ENCODE measurements around the gene PARD3B. TPM values are rescaled to one million over a fixed set of nuclear protein-coding genes. Genes with fewer than 3 reads are reported as not detected.

PARD3B gene
- total RNA-seq, 1 donor from 2014 or later = 1.6 TPM

- DNase-seq (ENCODE audit: low read depth) (no peak), FAIRE-seq (no peak)
- H3K36me3 ChIP-seq (ENCODE audit: control insufficient read depth, insufficient read depth, low read length) = no peaks in the 10 kb centered on the region
- H3K27me3 ChIP-seq (ENCODE audit: control insufficient read depth, insufficient read depth, low read length) = peaks cover 1% of the 10 kb centered on the region
- no peak for TF ChIP-seq CTCF (IDR thresholded peaks at IDR 0.05; ENCODE audit: insufficient read depth, low read length, severe bottlenecking)
- no peak overlapping the region for H3K4me3 ChIP-seq (ENCODE audit: low read depth, low read length)
These were observed 735.4 kb downstream of the PARD3B start for GRCh38 chr2:205280596-205281236.

- no peak for TF ChIP-seq CTCF (IDR thresholded peaks at IDR 0.05; ENCODE audit: insufficient read depth, low read length, severe bottlenecking)
- H3K27me3 ChIP-seq (ENCODE audit: control insufficient read depth, insufficient read depth, low read length) = peaks cover 1% of the 10 kb centered on the region
- DNase-seq (ENCODE audit: low read depth) = no peak
- no peaks in the 10 kb centered on the region for H3K36me3 ChIP-seq (ENCODE audit: control insufficient read depth, insufficient read depth, low read length)
- no peak overlapping the region for H3K4me3 ChIP-seq (ENCODE audit: low read depth, low read length)
- FAIRE-seq = no peak
These were observed 738.5 kb downstream of the PARD3B start for GRCh38 chr2:205283736-205284270.

GRCh38 chr2:205284334-205284733 lies 739.1 kb downstream of the PARD3B start:
- FAIRE-seq (no peak), DNase-seq (ENCODE audit: low read depth) (no peak)
- H3K4me3 ChIP-seq (ENCODE audit: low read depth, low read length) = no peak overlapping the region
- H3K27me3 ChIP-seq (ENCODE audit: control insufficient read depth, insufficient read depth, low read length) = peaks cover 1% of the 10 kb centered on the region
- no peak for TF ChIP-seq CTCF (IDR thresholded peaks at IDR 0.05; ENCODE audit: insufficient read depth, low read length, severe bottlenecking)
- no peaks in the 10 kb centered on the region for H3K36me3 ChIP-seq (ENCODE audit: control insufficient read depth, insufficient read depth, low read length)

GRCh38 chr2:205287316-205287715 lies 742.0 kb downstream of the PARD3B start:
- Histone ChIP-seq H3K27me3 (ENCODE audit: control insufficient read depth, insufficient read depth, low read length) (no peaks in the 10 kb centered on the region), H3K4me3 (ENCODE audit: low read depth, low read length) (no peak overlapping the region), H3K36me3 (ENCODE audit: control insufficient read depth, insufficient read depth, low read length) (no peaks in the 10 kb centered on the region)
- TF ChIP-seq CTCF (IDR thresholded peaks at IDR 0.05; ENCODE audit: insufficient read depth, low read length, severe bottlenecking) = no peak
- FAIRE-seq (no peak), DNase-seq (ENCODE audit: low read depth) (peak; percentile 25)

GRCh38 chr2:205288686-205289085 lies 743.4 kb downstream of the PARD3B start:
- FAIRE-seq = no peak
- TF ChIP-seq CTCF (IDR thresholded peaks at IDR 0.05; ENCODE audit: insufficient read depth, low read length, severe bottlenecking) = no peak
- H3K27me3 ChIP-seq (ENCODE audit: control insufficient read depth, insufficient read depth, low read length) = no peaks in the 10 kb centered on the region
- no peak for DNase-seq (ENCODE audit: low read depth)
- no peak overlapping the region for H3K4me3 ChIP-seq (ENCODE audit: low read depth, low read length)
- H3K36me3 ChIP-seq (ENCODE audit: control insufficient read depth, insufficient read depth, low read length) = no peaks in the 10 kb centered on the region

GRCh38 chr2:205290299-205290698 lies 745.0 kb downstream of the PARD3B start:
- no peak for FAIRE-seq

More at GRCh38 chr2:205290299-205290698, 745.0 kb downstream of the PARD3B start:
- Histone ChIP-seq H3K36me3 (ENCODE audit: control insufficient read depth, insufficient read depth, low read length) (no peaks in the 10 kb centered on the region), H3K4me3 (ENCODE audit: low read depth, low read length) (no peak overlapping the region), H3K27me3 (ENCODE audit: control insufficient read depth, insufficient read depth, low read length) (no peaks in the 10 kb centered on the region)
- DNase-seq (ENCODE audit: low read depth) = no peak
- TF ChIP-seq CTCF (IDR thresholded peaks at IDR 0.05; ENCODE audit: insufficient read depth, low read length, severe bottlenecking) = no peak

Data from bronchial epithelial cell (primary cell).